GM18951 (cell line): ENCODE data around the gene RAB11FIP2.

Experiments
- POLR2A ChIP-seq: IDR thresholded peaks from 4 replicates; pipeline ENCODE4 v1.6.1; 2011; ENCODE audit warnings: mild to moderate bottlenecking; ENCODE audit not compliant: insufficient read length, insufficient read depth; ENCODE audit errors: extremely low read depth
- in situ Hi-C: fragments of 300-500 bp; cut with MboI; formaldehyde crosslinking; loops from one replicate; pipeline ENCODE4 v1.12.0; 2022; ENCODE audit warnings: low sequenced_read_pairs, mixed read lengths, inconsistent platforms; ENCODE audit not compliant: unreplicated experiment

RAB11FIP2 gene

GRCh38 chr10:118027397-118027796 is 19.3 kb downstream of the RAB11FIP2 start:
- in situ Hi-C loops, result no loop called here
- TF ChIP-seq POLR2A, result no peak

- in situ Hi-C loops, result no loop called here
- no peak for TF ChIP-seq POLR2A
Measured at GRCh38 chr10:118026936-118027335, 19.8 kb downstream of the RAB11FIP2 start.

DNA sequence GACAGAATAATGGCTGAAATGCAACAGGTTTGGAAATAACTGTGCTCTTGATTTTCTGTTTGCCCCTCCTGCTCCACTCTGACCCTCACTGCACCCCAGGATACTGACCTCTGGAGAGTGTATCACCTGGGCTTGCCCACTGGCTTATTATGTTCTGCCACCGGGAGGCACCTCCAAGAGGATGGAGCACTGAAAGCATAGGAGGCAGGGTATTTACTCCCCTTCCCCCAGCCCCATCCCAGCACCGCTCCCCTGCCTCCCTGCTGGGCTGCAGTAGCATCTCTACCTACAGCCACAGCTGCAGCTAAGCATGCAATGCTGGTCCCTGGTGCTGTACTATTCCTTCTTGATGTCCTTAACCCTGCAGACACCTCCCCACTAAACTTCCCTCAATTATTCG is 26.4 kb downstream of the RAB11FIP2 start:
- no peak for TF ChIP-seq POLR2A
- in situ Hi-C loops, result no loop called here

DNA sequence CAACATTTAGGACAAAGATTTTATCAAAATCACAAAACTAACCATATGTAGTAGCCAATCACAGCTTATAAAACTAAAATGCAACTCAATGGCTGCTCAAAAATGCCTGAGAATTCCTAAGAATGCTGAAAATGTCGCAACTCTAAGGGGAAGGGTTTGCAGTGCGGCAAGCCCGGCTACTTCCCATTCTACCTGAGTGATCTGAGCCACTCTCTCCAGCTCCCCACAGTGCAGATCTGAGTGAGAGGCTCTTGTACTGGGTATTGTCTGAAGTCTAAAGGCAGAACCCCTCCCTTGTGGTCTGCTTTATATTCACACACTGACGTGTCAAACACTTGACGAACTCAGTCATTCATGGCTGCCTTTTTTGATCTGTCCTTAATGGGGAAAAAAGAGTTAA is 28.9 kb downstream of the RAB11FIP2 start:
- no peak for TF ChIP-seq POLR2A
- in situ Hi-C loops, result no loop called here

- in situ Hi-C loops, result no loop called here
Measured at GRCh38 chr10:118017071-118017740, 29.5 kb downstream of the RAB11FIP2 start.

DNA sequence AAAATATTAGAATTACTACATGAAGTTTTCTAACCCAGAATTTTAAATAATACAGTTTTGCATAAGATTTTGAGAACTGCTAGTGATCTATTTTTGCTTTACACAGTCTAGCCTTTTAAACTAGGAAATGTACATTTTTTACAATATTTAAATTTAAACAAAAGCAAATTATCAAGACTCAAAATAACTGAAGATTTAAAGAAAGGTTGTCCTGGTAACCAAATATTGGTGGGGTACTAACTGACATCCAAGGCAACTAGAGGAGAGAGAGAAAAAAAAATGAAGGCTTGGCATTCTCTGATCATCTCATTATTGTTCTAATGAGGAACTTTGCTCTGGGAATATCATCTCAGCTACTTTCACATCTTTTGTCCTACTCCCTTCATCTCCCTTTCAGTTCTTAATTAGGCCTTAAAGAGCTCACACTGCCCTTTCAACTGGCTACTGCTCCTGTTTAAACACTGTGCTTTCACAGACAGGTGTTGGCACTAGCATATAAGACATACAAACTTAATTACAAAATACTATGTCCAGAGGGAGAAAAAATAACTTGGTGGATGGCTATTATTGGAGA is 33.7 kb downstream of the RAB11FIP2 start:
- in situ Hi-C loops, result no loop called here

More at GRCh38 chr10:118017071-118017740, 29.5 kb downstream of the RAB11FIP2 start:
- no peak for TF ChIP-seq POLR2A

GRCh38 chr10:118007773-118008172 is 39.0 kb downstream of the RAB11FIP2 start:
- TF ChIP-seq POLR2A, result no peak
- in situ Hi-C loops, result no loop called here

More for the DNA sequence above, 33.7 kb downstream of the RAB11FIP2 start:
- TF ChIP-seq POLR2A, result no peak

- TF ChIP-seq POLR2A, result no peak
- in situ Hi-C loops, result no loop called here
Measured at GRCh38 chr10:118003126-118003525, 43.6 kb downstream of the RAB11FIP2 start.

GRCh38 chr10:118002581-118002980 is 44.2 kb downstream of the RAB11FIP2 start:
- in situ Hi-C loops, result no loop called here
- no peak for TF ChIP-seq POLR2A

DNA sequence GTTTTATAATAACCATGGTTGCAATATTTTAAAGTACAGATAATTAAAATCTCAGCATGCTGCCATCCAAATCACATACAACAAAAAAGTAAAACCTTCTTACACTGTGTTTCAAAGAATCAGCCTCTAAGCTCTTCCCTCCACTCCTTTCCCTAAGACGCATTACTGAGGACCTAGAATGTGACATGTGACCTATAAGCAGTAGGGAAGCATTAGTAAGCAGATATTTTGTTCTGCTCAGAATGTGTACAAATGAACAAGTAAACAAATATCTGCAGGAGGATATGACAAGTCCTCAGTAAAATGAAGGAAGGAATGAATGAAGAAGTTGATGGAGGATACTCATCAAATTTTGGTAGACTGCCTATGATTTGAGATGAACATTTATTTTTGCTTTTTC is 49.1 kb downstream of the RAB11FIP2 start:
- in situ Hi-C loops, result no loop called here
- TF ChIP-seq POLR2A, result no peak

DNA sequence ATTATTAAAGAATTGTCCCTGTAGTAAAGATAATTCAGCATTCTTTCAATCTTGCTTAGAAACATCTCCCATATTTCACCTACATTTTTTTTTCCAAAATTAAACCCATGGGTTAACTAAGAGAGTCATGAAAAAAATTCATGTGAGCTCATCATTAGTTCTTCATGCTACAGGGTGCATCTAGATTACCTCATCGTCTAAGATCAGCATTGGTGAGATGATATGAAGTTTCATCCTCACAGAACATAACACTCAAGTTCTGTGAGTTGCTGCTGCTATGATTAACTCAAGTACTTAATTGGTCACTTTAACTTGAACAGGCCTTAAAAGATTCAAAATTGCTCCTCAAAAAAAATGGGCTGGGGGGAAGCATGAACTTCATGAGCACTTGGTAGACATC is 50.0 kb downstream of the RAB11FIP2 start:
- no peak for TF ChIP-seq POLR2A

DNA sequence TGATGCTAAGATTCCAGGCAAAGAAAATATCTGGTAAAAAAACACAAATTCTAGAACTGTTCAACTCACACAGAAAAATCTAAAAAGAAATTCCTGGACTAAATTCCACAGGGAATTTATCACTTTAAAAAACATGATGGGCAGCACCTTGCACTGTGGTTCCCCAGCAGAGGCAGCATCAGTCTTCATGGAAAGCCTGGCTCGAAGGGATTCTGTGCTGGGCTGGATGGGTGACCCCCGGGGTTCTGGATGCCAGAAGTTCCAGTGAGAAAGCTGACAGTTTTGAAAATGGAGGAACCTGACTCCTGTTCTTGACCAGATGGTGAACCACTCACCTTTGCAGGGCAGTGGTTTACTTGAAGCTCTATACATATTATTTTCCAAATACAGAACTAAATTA is 52.0 kb downstream of the RAB11FIP2 start:
- TF ChIP-seq POLR2A, result no peak
- in situ Hi-C loops, result no loop called here

More for the DNA sequence above, 50.0 kb downstream of the RAB11FIP2 start:
- in situ Hi-C loops, result no loop called here

- in situ Hi-C loops, result no loop called here
- no peak for TF ChIP-seq POLR2A
Measured at GRCh38 chr10:117993166-117993565, 53.6 kb downstream of the RAB11FIP2 start.

- in situ Hi-C loops, result no loop called here
- no peak for TF ChIP-seq POLR2A
Measured at GRCh38 chr10:117991701-117992100, 55.0 kb downstream of the RAB11FIP2 start.

DNA sequence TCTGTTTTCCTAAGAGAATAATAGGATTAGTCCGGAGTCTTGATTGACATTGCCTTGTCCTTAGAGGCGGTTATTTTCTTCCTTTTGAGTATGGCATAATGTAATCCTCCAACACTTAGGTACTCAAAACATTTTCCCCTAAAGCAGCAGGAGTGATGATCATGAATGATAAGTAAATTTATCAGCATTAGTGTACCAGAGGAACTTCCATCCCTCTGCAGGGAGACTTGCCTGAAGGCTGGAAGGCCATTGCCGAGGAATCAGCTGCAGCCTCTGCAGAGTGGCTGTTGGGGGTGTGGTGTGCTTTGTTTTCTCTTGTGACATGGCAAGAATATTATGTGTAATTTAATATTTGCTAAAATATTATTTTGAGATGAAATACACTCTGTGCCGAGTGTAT is 56.8 kb downstream of the RAB11FIP2 start:
- TF ChIP-seq POLR2A, result no peak
- in situ Hi-C loops, result no loop called here

GRCh38 chr10:117988814-117989213 is 57.9 kb downstream of the RAB11FIP2 start:
- in situ Hi-C loops, result no loop called here
- TF ChIP-seq POLR2A, result no peak
